GM19324 (cell line): Measurements from ENCODE around the gene PTGIR.

Experiments
- ATAC-seq: cut with Tn5 transposase; IDR thresholded peaks from one replicate; pipeline ENCODE4 v1.9.1; 2021; ENCODE audit warnings: mild to moderate bottlenecking, moderate library complexity; ENCODE audit not compliant: unreplicated experiment, low FRiP score

Gene PTGIR

GRCh38 chr19:46616631-46617322, 8.1 kb downstream of the PTGIR start:
- no peak for ATAC-seq

GRCh38 chr19:46615966-46616365, 8.9 kb downstream of the PTGIR start:
- ATAC-seq, result no peak

DNA sequence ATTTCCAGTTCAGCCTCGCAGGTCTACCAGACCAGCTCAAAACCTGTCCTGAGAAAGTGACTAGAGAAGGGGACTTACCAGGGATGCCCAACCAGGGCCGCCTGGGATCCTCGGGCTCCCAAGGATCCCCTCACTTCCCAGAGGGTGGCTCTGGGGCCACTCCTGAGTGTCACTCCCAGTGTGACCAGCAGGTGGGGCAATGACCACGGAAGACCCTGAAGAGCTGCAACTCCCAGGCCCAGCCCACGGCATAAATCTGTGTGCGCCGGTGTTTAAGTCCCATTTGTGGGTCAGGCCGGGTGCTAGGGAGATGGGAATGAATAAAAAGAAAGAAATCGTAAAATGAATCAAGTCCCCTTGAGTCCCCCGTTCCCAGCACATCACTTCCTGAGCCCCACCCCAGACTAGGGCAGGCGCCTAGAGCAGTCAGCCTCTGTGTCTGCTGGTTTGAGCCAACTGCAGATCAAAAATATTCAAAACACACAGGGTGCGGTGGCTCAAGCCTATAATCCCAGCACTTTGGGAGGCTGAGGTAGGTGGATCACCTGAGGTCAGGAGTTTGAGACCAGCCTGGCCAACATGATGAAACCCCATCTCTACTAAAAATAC, 10.7 kb downstream of the PTGIR start:
- ATAC-seq, result no peak

DNA sequence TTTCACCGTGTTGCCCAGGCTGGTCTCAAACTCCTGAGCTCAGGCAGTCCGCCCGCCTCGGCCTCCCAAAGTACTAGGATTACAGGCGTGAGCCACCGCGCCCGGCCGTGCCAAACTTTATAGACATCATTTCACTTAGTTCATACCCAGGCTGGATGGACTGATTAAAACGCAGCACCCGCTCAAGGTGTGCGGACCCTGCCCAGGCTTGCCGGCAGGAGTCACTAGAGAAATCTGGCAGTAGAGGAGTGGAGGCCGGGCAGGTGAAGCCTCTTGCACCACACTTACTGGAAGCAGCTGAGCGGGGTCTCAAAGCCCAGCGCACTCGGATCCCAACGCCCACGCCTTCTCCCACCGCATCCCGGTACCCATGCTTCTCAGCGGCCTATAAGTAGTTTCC, 11.4 kb downstream of the PTGIR start:
- ATAC-seq, result no peak

- no peak for ATAC-seq
These were observed 13.1 kb downstream of the PTGIR start for GRCh38 chr19:46611776-46612175.

GRCh38 chr19:46610851-46611770, 13.8 kb downstream of the PTGIR start:
- no peak for ATAC-seq

GRCh38 chr19:46610413-46610775, 14.5 kb downstream of the PTGIR start:
- ATAC-seq, result no peak

GRCh38 chr19:46609511-46610412, 15.1 kb downstream of the PTGIR start:
- no peak for ATAC-seq

DNA sequence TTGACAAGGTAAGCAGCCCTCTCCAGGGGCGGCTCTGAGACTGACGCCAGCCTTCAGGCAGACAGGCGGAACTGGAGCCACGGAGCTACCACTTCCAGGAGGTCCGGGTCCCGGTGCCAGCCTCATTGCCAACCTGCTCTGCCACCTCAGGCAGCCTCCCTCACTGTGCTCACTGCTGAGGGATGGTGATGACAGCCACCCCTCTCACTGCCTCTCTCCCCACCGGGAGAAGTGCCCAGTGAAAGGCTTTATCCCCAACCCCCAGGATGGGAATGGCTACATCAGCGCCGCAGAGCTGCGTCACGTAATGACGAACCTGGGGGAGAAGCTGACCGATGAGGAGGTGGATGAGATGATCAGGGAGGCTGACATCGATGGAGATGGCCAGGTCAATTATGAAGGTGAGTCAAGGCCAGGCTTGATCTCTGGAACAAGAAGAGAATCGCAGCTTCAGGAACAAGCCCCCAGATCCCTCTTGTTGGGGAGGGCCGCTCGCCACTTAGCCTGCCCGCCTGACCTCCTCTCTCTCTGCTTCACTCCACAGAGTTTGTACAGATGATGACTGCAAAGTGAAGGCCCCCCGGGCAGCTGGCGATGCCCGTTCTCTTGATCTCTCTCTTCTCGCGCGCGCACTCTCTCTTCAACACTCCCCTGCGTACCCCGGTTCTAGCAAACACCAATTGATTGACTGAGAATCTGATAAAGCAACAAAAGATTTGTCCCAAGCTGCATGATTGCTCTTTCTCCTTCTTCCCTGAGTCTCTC, 16.1 kb downstream of the PTGIR start:
- ATAC-seq, result no peak

DNA sequence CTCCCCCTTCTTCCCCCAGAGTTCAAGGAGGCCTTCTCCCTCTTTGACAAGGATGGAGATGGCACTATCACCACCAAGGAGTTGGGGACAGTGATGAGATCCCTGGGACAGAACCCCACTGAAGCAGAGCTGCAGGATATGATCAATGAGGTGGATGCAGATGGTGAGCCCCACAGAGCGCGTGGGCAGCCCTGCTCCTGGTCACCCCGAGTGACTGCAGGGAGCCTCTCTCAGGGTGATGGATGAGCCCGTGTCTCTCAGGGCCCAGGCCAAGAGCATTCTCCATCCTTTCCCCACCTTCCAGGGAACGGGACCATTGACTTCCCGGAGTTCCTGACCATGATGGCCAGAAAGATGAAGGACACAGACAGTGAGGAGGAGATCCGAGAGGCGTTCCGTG, 16.7 kb downstream of the PTGIR start:
- ATAC-seq, result no peak

DNA sequence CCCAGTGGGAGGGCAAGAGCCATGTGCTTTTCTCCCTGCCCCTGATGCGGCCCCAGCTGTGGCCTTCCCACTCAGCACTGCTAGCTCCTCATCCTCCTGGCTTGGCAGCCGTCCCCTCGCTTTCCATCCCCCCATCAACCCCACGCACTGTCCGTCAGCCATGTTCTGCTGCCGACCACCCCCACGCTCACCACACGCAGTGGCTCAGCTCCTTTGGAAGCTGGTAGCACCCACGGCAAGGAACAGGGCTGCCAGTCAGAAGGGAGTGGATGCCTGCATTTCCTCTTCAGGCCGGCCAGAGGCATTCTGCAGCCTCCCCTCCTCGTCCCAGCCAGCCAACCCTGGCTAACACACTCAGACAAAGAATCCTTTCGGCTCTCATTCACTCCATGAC, 17.4 kb downstream of the PTGIR start:
- ATAC-seq, result no peak

- no peak for ATAC-seq
These were observed 18.0 kb downstream of the PTGIR start for GRCh38 chr19:46606681-46607447.

DNA sequence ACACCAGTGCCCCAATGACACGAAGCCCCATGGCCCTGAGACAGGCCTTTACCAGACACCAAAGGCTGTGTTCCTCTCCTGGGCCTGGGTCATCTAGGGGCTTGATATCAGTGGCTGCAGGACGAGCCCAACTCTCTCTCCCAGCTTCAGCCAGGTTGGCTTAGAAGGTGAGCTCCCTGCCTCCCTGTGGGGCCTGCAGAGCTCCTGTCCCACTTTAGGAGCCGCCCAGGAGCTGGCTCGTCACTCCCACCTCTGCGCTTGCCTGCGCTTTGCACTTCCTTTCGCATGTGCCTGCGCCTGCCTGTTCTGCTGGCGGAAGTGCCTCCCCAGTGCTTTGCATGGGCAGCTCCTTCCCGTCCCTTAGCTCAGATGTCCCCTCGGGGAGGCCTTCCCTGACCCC, 18.9 kb downstream of the PTGIR start:
- ATAC-seq, result no peak

- no peak for ATAC-seq
These were observed 19.5 kb downstream of the PTGIR start for GRCh38 chr19:46605356-46605821.

DNA sequence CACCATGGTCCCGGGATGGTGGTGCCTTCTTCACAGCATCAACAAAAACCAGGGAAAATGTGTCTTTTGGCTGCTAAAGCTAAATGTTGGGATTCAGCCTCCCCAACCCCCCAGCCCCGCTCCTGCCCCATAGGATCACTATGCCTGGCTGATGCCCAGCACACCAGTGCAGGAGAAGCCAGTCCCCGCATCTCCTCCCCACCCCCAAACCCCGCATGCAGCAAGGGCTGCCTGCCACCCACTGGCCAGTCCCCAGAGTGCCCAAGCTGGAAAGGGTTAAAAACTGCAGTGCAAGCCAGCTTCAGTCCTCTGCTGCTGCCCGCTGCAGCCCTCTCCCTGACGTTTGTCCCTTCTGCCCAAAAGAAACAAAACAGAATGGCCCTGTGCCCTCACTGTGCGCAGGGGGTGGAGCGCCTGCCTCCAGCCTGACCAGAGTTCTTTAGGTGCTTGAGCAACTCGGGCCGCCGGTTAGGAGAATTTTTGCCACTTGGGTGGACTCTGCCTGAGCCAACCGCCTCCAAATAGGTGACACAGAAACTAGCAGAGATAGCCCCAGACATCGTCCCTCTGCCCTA, 20.0 kb downstream of the PTGIR start:
- no peak for ATAC-seq

DNA sequence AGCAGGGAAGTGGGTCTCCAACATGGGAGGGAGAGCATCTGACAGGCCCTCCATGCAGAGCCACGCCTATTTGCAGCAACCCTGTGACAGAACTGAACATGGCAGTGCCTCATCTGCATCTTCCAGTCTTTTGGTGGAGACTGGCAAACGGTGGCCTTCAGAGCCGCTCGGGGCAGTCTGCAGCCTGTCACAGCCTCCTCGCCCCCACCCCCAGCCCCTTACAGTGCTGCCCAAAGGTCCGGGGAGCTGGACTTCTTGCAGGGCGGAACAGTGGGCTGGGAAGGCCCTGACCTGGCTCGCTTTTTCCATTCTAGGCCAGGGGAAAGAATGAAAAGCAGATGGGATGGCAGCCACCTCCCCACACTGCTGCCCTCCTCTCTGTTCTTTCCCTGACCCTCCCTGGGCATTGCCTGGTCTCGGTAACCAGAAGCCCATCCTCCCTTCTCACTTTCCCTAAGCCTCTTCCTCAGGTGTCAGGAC, 21.1 kb downstream of the PTGIR start:
- ATAC-seq, result no peak

GRCh38 chr19:46603195-46603637, 21.7 kb downstream of the PTGIR start:
- no peak for ATAC-seq
